Esophagus muscularis mucosa (tissue), 4 donors: Measurements from ENCODE around the gene ARV1. TPM values are rescaled to one million over a fixed set of nuclear protein-coding genes. Genes with fewer than 3 reads are reported as not detected.
"Not testable (repeated sequence)": the region's sequence is repeated elsewhere in the genome, so short reads cannot be mapped to it uniquely, and the experiment has no call there.

Experiments
- DNase-seq: peaks from one replicate; pipeline ENCODE4 v3.0.0-alpha.2; 2017; ENCODE audit errors: extremely low spot score
- H3K27ac ChIP-seq, 4 donors: fragments of 200-600 bp; sonication (generic); replicated peaks in 1 of 4; 1 replicate in 3 of 4; 2 replicates in 1 of 4; pipeline ENCODE4 v1.5.1; 2016 to 2019; ENCODE audit warnings: mild to moderate bottlenecking in 1 of 4
- H3K27me3 ChIP-seq, 4 donors: fragments of 200-600 bp; sonication (generic); one replicate each; pipeline versions ENCODE4 v1.5.1 to v1.6.0; 2016 to 2019
- H3K36me3 ChIP-seq, 4 donors: fragments of 200-600 bp; sonication (generic); one replicate each; pipeline ENCODE4 v1.5.1; 2016 to 2019
- H3K4me1 ChIP-seq, 4 donors: fragments of 200-600 bp; sonication (generic); one replicate each; pipeline ENCODE4 v1.5.1; 2016 to 2019
- H3K4me3 ChIP-seq, 4 donors: fragments of 200-600 bp; sonication (generic); 1 replicate in 2 of 4; 2 replicates in 2 of 4; pipeline ENCODE4 v1.5.1; 2016 to 2019; ENCODE audit warnings: mild to moderate bottlenecking in 4 of 4, moderate library complexity in 1 of 4
- H3K9me3 ChIP-seq, 4 donors: fragments of 200-600 bp; sonication (generic); 1 replicate in 3 of 4; 2 replicates in 1 of 4; pipeline ENCODE4 v1.5.1; 2016 to 2019
- EP300 ChIP-seq: sonication (generic); formaldehyde crosslinking; IDR thresholded peaks from one replicate; pipeline ENCODE4 v1.6.1; 2017; ENCODE audit warnings: antibody characterized with exemption
- POLR2A ChIP-seq: fragments of 450-650 bp; IDR thresholded peaks from one replicate; pipeline ENCODE4 v1.6.1; 2017; ENCODE audit warnings: antibody characterized with exemption, moderate library complexity, mild to moderate bottlenecking, low read depth
- POLR2AphosphoS5 ChIP-seq, 2 donors: sonication (generic); formaldehyde crosslinking; IDR thresholded peaks; one replicate each; pipeline ENCODE4 v1.6.1; 2017; ENCODE audit warnings: antibody characterized with exemption in 2 of 2
- WGBS: methylation state at CpG from one replicate; pipeline ENCODE4 v1.1.5; 2018; 5-methylcytosine and 5-hydroxymethylcytosine counted together
- intact Hi-C: fragments of 100-400 bp; cut with DNase I; formaldehyde crosslinking; loops from one replicate; pipeline ENCODE4 v1.15.1; 2023
- total RNA-seq, 4 donors: library from RNA; depleted of rRNA; stranded (reverse); fragments of >200 nt; gene quantifications; one replicate each; pipeline versions ENCODE4 v1.1.0 to v1.2.1, GENCODE V29; 2016
- TF ChIP-seq, protein P1 (sequence below), 3 experiments: fragments of 200-600 bp in 2 of 3; fragments of 450-650 bp in 1 of 3; sonication (generic) in 2 of 3; IDR thresholded peaks; one replicate each; pipeline ENCODE4 v1.5.1; 2017 to 2019; ENCODE audit warnings: antibody characterized with exemption in 3 of 3, mild to moderate bottlenecking in 2 of 3, moderate library complexity in 1 of 3

ARV1 gene
- total RNA-seq, 4 donors from 2014 or later: 14.9 to 21.6 (median 18.8) TPM

- H3K36me3 ChIP-seq: no peaks in the 10 kb centered on the region
- no peaks in the 10 kb centered on the region for H3K4me1 ChIP-seq
- WGBS: 84% methylated on average over 2 of the region's 10 CpGs
- no peak overlapping the region for H3K27ac ChIP-seq
- peak; percentile 31 for DNase-seq
- H3K27me3 ChIP-seq: peaks cover 0 to 19% (median under 1%) of the 10 kb centered on the region in 4 donors
- intact Hi-C loops: no loop called here
- TF ChIP-seq POLR2AphosphoS5 (IDR thresholded peaks at IDR 0.05) (no peak), POLR2A (no peak), EP300 (no peak)
- TF ChIP-seq, protein P1, sequence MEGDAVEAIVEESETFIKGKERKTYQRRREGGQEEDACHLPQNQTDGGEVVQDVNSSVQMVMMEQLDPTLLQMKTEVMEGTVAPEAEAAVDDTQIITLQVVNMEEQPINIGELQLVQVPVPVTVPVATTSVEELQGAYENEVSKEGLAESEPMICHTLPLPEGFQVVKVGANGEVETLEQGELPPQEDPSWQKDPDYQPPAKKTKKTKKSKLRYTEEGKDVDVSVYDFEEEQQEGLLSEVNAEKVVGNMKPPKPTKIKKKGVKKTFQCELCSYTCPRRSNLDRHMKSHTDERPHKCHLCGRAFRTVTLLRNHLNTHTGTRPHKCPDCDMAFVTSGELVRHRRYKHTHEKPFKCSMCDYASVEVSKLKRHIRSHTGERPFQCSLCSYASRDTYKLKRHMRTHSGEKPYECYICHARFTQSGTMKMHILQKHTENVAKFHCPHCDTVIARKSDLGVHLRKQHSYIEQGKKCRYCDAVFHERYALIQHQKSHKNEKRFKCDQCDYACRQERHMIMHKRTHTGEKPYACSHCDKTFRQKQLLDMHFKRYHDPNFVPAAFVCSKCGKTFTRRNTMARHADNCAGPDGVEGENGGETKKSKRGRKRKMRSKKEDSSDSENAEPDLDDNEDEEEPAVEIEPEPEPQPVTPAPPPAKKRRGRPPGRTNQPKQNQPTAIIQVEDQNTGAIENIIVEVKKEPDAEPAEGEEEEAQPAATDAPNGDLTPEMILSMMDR (IDR thresholded peaks at IDR 0.05): no peak
- H3K4me3 ChIP-seq: no peak overlapping the region
- H3K9me3 ChIP-seq: no peaks in the 10 kb centered on the region
These were observed 49.1 kb downstream of the ARV1 start for GRCh38 chr1:231027971-231028370.

DNA sequence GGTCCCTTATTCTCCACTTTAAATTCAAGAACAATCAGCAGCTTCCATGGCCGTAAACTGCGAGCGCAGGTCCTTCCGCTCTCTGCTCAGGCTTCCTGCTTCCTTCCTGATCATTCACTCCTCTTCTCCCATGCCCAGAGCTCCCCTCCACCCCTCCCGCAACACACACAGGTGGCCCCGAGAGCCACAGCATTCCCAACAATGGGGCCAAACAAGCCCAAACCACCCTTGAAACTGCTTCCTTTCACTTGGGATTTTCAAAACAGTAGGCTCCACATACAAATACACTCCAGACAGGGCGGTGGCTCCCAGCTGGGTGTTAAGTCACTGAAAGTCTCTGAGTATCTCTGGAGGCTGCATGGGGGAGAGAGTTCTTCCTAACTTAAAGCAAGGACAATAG is 49.8 kb downstream of the ARV1 start:
- Histone ChIP-seq H3K36me3 (no peaks in the 10 kb centered on the region), H3K27me3 (peaks cover 0 to 23% (median 2%) of the 10 kb centered on the region in 4 donors), H3K4me1 (no peaks in the 10 kb centered on the region), H3K4me3 (no peak overlapping the region), H3K9me3 (no peaks in the 10 kb centered on the region), H3K27ac (no peak overlapping the region)
- intact Hi-C loops: no loop called here
- peak; percentile 82 for DNase-seq
- no peak for TF ChIP-seq EP300
- no peak for TF ChIP-seq POLR2AphosphoS5 (IDR thresholded peaks at IDR 0.05)
- TF ChIP-seq, protein P1 (IDR thresholded peaks at IDR 0.05): no peak
- TF ChIP-seq POLR2A: no peak
- 77% methylated on average over 7 of the region's 7 CpGs for WGBS

DNA sequence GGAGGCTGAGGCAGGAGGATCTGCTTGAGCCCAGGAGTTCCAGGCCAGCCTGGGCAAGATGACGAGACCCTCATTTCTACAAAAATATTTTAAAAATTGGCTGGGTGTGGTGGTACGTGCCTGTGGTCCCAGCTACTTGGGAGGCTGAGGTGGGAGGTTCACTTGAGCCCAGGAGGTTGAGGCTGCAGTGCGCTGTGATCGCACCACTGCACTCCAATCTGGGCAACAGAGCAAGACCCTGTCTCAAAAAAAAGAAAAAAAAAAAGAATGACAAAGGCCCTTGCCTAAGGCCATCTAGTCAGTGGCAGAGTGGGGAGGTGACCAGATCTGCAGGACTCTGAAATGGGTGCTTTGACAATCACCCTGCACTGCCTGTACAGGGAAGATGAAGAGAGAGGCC is 50.4 kb downstream of the ARV1 start:
- H3K4me3 ChIP-seq, H3K36me3 ChIP-seq, H3K9me3 ChIP-seq, H3K4me1 ChIP-seq, H3K27ac ChIP-seq, DNase-seq, intact Hi-C loops: not testable (repeated sequence)
- WGBS: 96% methylated on average over 4 of the region's 4 CpGs
- peaks cover 0 to 23% (median 2%) of the 10 kb centered on the region in 4 donors for H3K27me3 ChIP-seq

DNA sequence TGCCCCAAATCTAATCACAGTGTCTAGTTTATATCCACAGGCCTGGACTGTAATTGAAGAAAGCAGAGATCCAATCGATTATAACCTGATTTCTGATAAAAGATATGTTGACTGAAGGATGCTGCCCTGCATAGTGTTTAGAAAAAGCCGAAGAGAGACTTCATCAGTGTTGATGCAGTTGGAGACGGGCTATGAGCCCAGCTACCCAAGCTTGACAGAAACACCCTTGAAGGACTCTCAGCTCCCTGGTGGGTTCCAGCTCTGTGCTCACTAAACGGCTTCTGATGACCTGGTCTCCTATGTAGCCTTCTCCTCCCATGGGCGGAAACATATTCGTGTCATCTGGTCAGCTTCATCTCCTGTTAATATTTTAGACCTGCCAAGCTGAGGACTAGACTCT is 50.9 kb downstream of the ARV1 start:
- Histone ChIP-seq H3K4me1 (no peaks in the 10 kb centered on the region), H3K9me3 (no peaks in the 10 kb centered on the region), H3K4me3 (no peak overlapping the region), H3K36me3 (no peaks in the 10 kb centered on the region), H3K27ac (no peak overlapping the region), H3K27me3 (peaks cover 0 to 23% (median 2%) of the 10 kb centered on the region in 4 donors)
- TF ChIP-seq, protein P1 (IDR thresholded peaks at IDR 0.05): no peak
- TF ChIP-seq EP300: no peak
- no peak for TF ChIP-seq POLR2A
- TF ChIP-seq POLR2AphosphoS5 (IDR thresholded peaks at IDR 0.05): no peak
- DNase-seq: no peak
- WGBS: 85% methylated on average over 6 of the region's 6 CpGs
- intact Hi-C loops: no loop called here

DNA sequence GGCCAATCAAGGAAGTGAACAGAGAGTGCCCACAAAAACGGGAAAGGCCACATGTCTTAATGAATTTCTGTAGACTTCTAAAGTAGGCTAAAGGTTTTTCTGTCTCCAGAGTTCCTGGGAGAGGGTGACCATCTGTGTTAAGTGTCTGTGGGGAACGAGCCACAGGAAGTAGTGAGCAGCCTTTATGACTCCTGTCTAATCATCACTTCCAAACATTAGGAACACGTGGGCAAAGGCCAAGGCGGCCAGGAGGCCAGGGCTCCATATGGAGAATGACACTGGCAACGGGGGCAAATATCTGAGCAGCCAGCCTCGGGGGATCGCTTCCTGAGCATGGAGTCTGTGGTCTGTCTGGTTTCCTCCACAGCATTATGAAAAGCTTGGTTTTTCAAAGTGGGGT is 54.1 kb downstream of the ARV1 start:
- H3K27ac ChIP-seq: no peak overlapping the region
- intact Hi-C loops: no loop called here
- TF ChIP-seq POLR2AphosphoS5 (IDR thresholded peaks at IDR 0.05) (no peak), EP300 (no peak), POLR2A (no peak)
- TF ChIP-seq, protein P1 (IDR thresholded peaks at IDR 0.05): no peak
- H3K9me3 ChIP-seq: no peaks in the 10 kb centered on the region
- WGBS: 51% methylated on average over 7 of the region's 7 CpGs
- H3K36me3 ChIP-seq: no peaks in the 10 kb centered on the region
- H3K4me1 ChIP-seq: no peaks in the 10 kb centered on the region
- H3K27me3 ChIP-seq: peaks cover 0 to 29% (median 4%) of the 10 kb centered on the region in 4 donors
- no peak overlapping the region for H3K4me3 ChIP-seq
- no peak for DNase-seq
